Motor neuron (in vitro differentiated cells): ENCODE measurements around the gene SH2B2. TPM values are rescaled to one million over a fixed set of nuclear protein-coding genes. Genes with fewer than 3 reads are reported as not detected.

Experiments
- ATAC-seq, 8 experiments: fragments of 200-7000 bp; cut with Tn5 transposase; replicated peaks in 6 of 8; 2 replicates each; pipeline ENCODE4 v1.8.0; 2021; ENCODE audit warnings: mild to moderate bottlenecking in 8 of 8, moderate library complexity in 8 of 8
- H3K27ac ChIP-seq, 2 donors: fragments of 250-450 bp; sonication (Bioruptor Pico); 2 replicates each; pipeline ENCODE4 v1.9.0; 2021; ENCODE audit warnings: antibody characterized with exemption in 2 of 2, mild to moderate bottlenecking in 2 of 2, moderate library complexity in 1 of 2
- H3K4me1 ChIP-seq, 2 donors: fragments of 250-450 bp; sonication (Bioruptor Pico); replicated peaks in 1 of 2; 2 replicates each; pipeline ENCODE4 v1.6.1; 2021; ENCODE audit warnings: antibody characterized with exemption in 2 of 2, mild to moderate bottlenecking in 2 of 2, moderate library complexity in 1 of 2
- H3K4me3 ChIP-seq, 5 donors: fragments of 250-450 bp; sonication (Bioruptor Pico); 2 replicates each; pipeline ENCODE4 v1.9.0; 2021; ENCODE audit warnings: antibody characterized with exemption in 5 of 5, mild to moderate bottlenecking in 5 of 5, moderate library complexity in 4 of 5
- whole genome bisulfite sequencing, 10 experiments: fragments of 450-650 bp; shearing (Covaris generic); methylation state at CpG; one replicate each; pipeline ENCODE4 v1.0.0; 2022; 5-methylcytosine and 5-hydroxymethylcytosine counted together
- in situ Hi-C, 9 experiments: fragments of 400-800 bp; cut with MboI; loops; one replicate each; pipeline ENCODE4 v1.15.0; 2021; ENCODE audit warnings: low sequenced_read_pairs in 9 of 9, low pct_unique_long_range_greater_than_20kb in 2 of 9; ENCODE audit not compliant: unreplicated experiment in 9 of 9
- total RNA-seq, 8 experiments: library from RNA; unstranded; fragments of 300-600 nt; gene quantifications; 2 replicates each; pipeline versions ENCODE4 v1.2.3 to v1.2.4, GENCODE V29; 2022

The SH2B2 gene
- total RNA-seq, 8 experiments from 2014 or later: 1.0 to 8.1 (median 4.0) TPM

GRCh38 chr7:102271158-102271798 is 15.4 kb upstream of the SH2B2 start:
- WGBS, 10 experiments: 60 to 100% (median 94%) methylated on average over 2 to 8 of the region's 10 CpGs; no CpG with 5 or more reads in 3 of the 10 experiments
- in situ Hi-C loops: loop anchor here in 4 of 9 experiments (10.0 to 25.0 kb wide), 3 partner anchors 726 to 934 kb away; no protein-coding TSS in a partner anchor
- Histone ChIP-seq H3K27ac (no peak overlapping the region), H3K4me3 (no peak overlapping the region), H3K4me1 (peaks cover 3 to 6% of the 10 kb centered on the region in 2 donors)
- ATAC-seq: no peak

GRCh38 chr7:102272075-102272916 is 14.4 kb upstream of the SH2B2 start:
- H3K27ac ChIP-seq: no peak overlapping the region
- in situ Hi-C loops: loop anchor here in 4 of 9 experiments (10.0 to 25.0 kb wide), 3 partner anchors 727 to 935 kb away; no protein-coding TSS in a partner anchor
- no peak overlapping the region for H3K4me3 ChIP-seq
- peak; percentile 74 to 98 (median 82) for ATAC-seq
- 20 to 83% (median 53%) methylated on average over 1 to 5 of the region's 21 CpGs; no CpG with 5 or more reads in 4 of the 10 experiments for WGBS, 10 experiments
- peaks cover 3 to 6% of the 10 kb centered on the region in 2 donors for H3K4me1 ChIP-seq

GRCh38 chr7:102272917-102273748 is 13.5 kb upstream of the SH2B2 start:
- in situ Hi-C loops: loop anchor here in 4 of 9 experiments (10.0 to 25.0 kb wide), 3 partner anchors 728 to 936 kb away; no protein-coding TSS in a partner anchor
- ATAC-seq: no peak
- Histone ChIP-seq H3K27ac (peak overlapping the region in 1 of 2 donors; percentile 42), H3K4me1 (peaks cover 3 to 6% of the 10 kb centered on the region in 2 donors), H3K4me3 (no peak overlapping the region)
- WGBS, 10 experiments: 77 to 90% (median 87%) methylated on average over 2 to 11 of the region's 16 CpGs; no CpG with 5 or more reads in 6 of the 10 experiments

- in situ Hi-C loops: loop anchor here in 4 of 9 experiments (10.0 to 25.0 kb wide), 3 partner anchors 729 to 937 kb away; no protein-coding TSS in a partner anchor
- peak; percentile 43 to 88 (median 83) for ATAC-seq
- H3K4me1 ChIP-seq: peaks cover 3 to 6% of the 10 kb centered on the region in 2 donors
- H3K4me3 ChIP-seq: no peak overlapping the region
- WGBS, 10 experiments: 35 to 100% (median 63%) methylated on average over 1 to 7 of the region's 23 CpGs; no CpG with 5 or more reads in 2 of the 10 experiments
- peak overlapping the region in 1 of 2 donors; percentile 42 for H3K27ac ChIP-seq
These were observed 12.6 kb upstream of the SH2B2 start for GRCh38 chr7:102273749-102274712.

GRCh38 chr7:102275123-102275703 is 11.5 kb upstream of the SH2B2 start:
- no peak overlapping the region for H3K4me3 ChIP-seq
- in situ Hi-C loops: loop anchor here in 5 of 9 experiments (10.0 to 25.0 kb wide), 2 partner anchors 112 to 730 kb away; partner anchors contain the start of gene PRKRIP1 (in 3 of the 5)
- WGBS, 10 experiments: 83 to 89% methylated on average over 3 to 6 of the region's 10 CpGs; no CpG with 5 or more reads in 8 of the 10 experiments
- no peak overlapping the region for H3K27ac ChIP-seq
- peaks cover 8 to 14% of the 10 kb centered on the region in 2 donors for H3K4me1 ChIP-seq
- no peak for ATAC-seq

GRCh38 chr7:102277901-102278300 is 8.8 kb upstream of the SH2B2 start:
- Histone ChIP-seq H3K27ac (no peak overlapping the region), H3K4me1 (peaks cover 8 to 14% of the 10 kb centered on the region in 2 donors), H3K4me3 (no peak overlapping the region)
- no peak for ATAC-seq
- in situ Hi-C loops: loop anchor here in 5 of 9 experiments (10.0 to 25.0 kb wide), 2 partner anchors 109 to 733 kb away; partner anchors contain the start of gene PRKRIP1 (in 3 of the 5)
- 100% methylated on average over 1 of the region's 10 CpGs; no CpG with 5 or more reads in 9 of the 10 experiments for WGBS, 10 experiments

- 0 to 9% (median 5%) methylated on average over 1 to 7 of the region's 23 CpGs; no CpG with 5 or more reads in 7 of the 10 experiments for WGBS, 10 experiments
- Histone ChIP-seq H3K27ac (no peak overlapping the region), H3K4me3 (peak overlapping the region in 1 of 5 donors; percentile 10), H3K4me1 (peaks cover 11 to 12% of the 10 kb centered on the region in 2 donors)
- peak; percentile 95 to 99 (median 96) for ATAC-seq
- in situ Hi-C loops: loop anchor here in 6 of 9 experiments (10.0 to 25.0 kb wide), 4 partner anchors 105 to 735 kb away; partner anchors contain the start of gene PRKRIP1 (in 4 of the 6)
These were observed 6.9 kb upstream of the SH2B2 start for GRCh38 chr7:102279537-102280400.

GRCh38 chr7:102280521-102280920 is 6.1 kb upstream of the SH2B2 start:
- in situ Hi-C loops: loop anchor here in 5 of 9 experiments (10.0 to 25.0 kb wide), 3 partner anchors 104 to 114 kb away; partner anchors contain the start of gene PRKRIP1 (in 4 of the 5)
- peaks cover 19% of the 10 kb centered on the region in 2 donors for H3K4me1 ChIP-seq
- no peak for ATAC-seq
- no peak overlapping the region for H3K27ac ChIP-seq
- H3K4me3 ChIP-seq: no peak overlapping the region
- whole genome bisulfite sequencing, 10 experiments: no CpG with 5 or more reads among the region's 5 CpGs

- 90 to 100% (median 100%) methylated on average over 1 to 2 of the region's 14 CpGs; no CpG with 5 or more reads in 6 of the 10 experiments for WGBS, 10 experiments
- in situ Hi-C loops: loop anchor here in 5 of 9 experiments (10.0 to 25.0 kb wide), 3 partner anchors 103 to 113 kb away; partner anchors contain the start of gene PRKRIP1 (in 4 of the 5)
- no peak for ATAC-seq
- Histone ChIP-seq H3K4me3 (no peak overlapping the region), H3K27ac (no peak overlapping the region), H3K4me1 (peaks cover 25% of the 10 kb centered on the region in 2 donors)
These were observed 4.9 kb upstream of the SH2B2 start for GRCh38 chr7:102281785-102282184.
